GM10266 (cell line): ENCODE data around the gene NFATC4.
"Not testable (repeated sequence)": the region's sequence is repeated elsewhere in the genome, so short reads cannot be mapped to it uniquely, and the experiment has no call there.

Source experiments
- DNase-seq: peaks from one replicate; pipeline ENCODE4 v3.0.0; 2012; ENCODE audit errors: extremely low spot score
- CTCF ChIP-seq: IDR thresholded peaks from 2 replicates; pipeline ENCODE4 v1.5.1; 2012; ENCODE audit warnings: mild to moderate bottlenecking, low read depth; ENCODE audit not compliant: control insufficient read depth, insufficient read depth; ENCODE audit errors: missing control alignments

NFATC4 gene

GRCh38 chr14:24382064-24382371, 14.0 kb downstream of the NFATC4 start:
- no peak for TF ChIP-seq CTCF
- no peak for DNase-seq

DNA sequence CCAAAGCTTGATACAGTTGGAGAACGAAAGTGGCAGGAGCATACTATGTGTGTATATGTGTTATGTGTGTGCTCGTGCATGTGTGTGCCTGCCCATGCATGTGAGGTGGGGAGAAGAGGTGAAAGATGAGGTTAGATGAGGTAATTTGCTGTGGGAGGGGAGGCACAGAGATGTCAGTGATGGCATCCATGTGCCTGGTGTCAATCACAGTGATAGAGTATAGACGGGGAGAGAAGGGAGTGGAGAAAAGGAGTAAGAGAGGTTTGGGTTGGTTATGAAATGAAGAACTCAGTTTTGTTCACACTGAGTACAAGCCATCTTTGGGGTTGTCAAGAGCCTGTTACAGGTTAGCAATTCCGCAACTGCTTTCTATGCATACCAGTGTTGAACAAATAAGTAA, 16.2 kb downstream of the NFATC4 start:
- no peak for DNase-seq
- no peak for TF ChIP-seq CTCF

- no peak for DNase-seq
- TF ChIP-seq CTCF = no peak
Measured at GRCh38 chr14:24385524-24385923, 17.5 kb downstream of the NFATC4 start.

GRCh38 chr14:24387009-24387345, 19.0 kb downstream of the NFATC4 start:
- no peak for DNase-seq
- TF ChIP-seq CTCF = no peak

DNA sequence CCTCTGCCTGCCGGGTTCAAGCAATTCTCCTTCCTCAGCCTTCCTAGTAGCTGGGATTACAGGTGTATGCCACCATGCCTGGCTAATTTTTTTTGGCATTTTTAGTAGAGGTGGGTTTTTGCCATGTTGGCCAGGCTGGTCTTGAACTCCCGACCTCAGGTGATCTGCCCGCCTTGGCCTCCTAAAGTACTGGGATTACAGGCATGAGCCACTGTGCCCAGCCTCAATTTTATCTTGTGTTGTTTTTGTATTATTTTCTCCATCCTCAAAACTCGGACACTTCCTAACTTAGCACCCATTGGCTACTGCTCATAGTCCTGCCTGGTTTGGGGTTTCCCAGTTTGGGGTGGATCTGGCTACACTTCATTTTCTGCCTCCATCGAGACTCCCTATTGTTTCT, 19.6 kb downstream of the NFATC4 start:
- DNase-seq = not testable (repeated sequence)

- no peak for TF ChIP-seq CTCF
- DNase-seq = no peak
Measured at GRCh38 chr14:24388474-24389179, 20.6 kb downstream of the NFATC4 start.

DNA sequence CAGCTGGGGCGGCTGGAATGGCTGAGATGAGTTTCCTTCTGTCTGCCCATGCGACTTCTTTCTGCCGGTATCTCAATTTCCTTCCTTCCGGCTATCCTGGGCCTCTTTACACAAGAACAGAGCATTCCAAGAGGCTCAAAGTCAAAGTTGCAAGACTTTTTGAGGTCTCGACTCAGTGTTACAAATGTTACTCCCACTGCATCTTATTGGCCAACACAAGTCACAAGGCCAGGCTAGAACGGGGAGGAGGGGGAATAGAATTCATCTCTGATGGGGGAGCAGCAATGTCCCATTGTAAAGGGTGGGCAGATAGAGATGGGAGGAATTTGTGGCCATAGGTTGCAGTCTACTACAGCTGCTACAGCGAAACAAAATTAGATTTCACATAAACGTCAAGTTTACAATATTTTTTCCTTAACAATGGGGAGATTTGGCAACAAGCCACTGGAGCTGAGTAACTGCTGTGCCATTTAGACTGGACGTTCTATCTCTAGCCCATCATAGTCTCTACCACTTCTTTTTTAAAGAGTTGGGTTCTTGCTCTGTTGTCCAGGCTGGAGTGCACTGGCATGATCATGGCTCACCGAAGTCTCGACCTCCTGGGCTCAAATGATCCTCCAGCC, 21.4 kb downstream of the NFATC4 start:
- TF ChIP-seq CTCF = no peak

GRCh38 chr14:24390701-24391468, 22.9 kb downstream of the NFATC4 start:
- TF ChIP-seq CTCF = no peak
- DNase-seq = no peak

More for the DNA sequence above, 21.4 kb downstream of the NFATC4 start:
- DNase-seq = no peak
